Vagina (tissue), 2 donors: ENCODE data around the gene DAPK2.

Experiments used
- POLR2A ChIP-seq, 2 donors: fragments of 450-650 bp; IDR thresholded peaks; one replicate each; pipeline ENCODE4 v1.6.1; 2017; ENCODE audit warnings: antibody characterized with exemption in 2 of 2, mild to moderate bottlenecking in 2 of 2, moderate library complexity in 2 of 2
- POLR2AphosphoS5 ChIP-seq, 2 donors: sonication (generic); formaldehyde crosslinking; IDR thresholded peaks; one replicate each; pipeline ENCODE4 v1.9.0; 2017; ENCODE audit warnings: antibody characterized with exemption in 2 of 2, mild to moderate bottlenecking in 2 of 2, low read depth in 1 of 2; ENCODE audit not compliant: insufficient read depth in 1 of 2
- TF ChIP-seq, protein P1 (sequence below), 3 experiments: fragments of 450-650 bp in 2 of 3; fragments of 200-600 bp in 1 of 3; sonication (generic) in 1 of 3; IDR thresholded peaks; one replicate each; pipeline ENCODE4 v1.5.1; 2017 to 2019; ENCODE audit warnings: antibody characterized with exemption in 3 of 3, mild to moderate bottlenecking in 2 of 3, moderate library complexity in 2 of 3

DNA sequence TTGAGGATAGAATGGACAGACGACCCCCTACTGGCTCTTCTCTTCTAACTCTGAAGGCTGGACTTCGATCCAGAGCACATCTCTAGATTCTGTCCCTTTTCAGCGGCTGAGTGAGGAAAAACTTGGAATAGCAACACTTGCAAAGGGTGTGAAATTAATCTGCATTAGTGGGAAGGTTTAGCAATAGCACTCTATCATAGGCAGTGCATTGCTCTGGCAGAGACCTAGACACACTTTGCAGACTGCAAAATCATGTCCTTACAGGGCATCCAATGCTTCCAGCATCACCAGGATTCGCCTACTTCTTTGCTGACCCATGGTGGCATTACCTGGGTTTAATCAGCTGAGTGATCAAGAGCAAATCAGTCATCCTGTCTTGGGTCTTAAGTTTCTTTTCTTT lies 43.1 kb downstream of the DAPK2 start:
- TF ChIP-seq, protein P1, sequence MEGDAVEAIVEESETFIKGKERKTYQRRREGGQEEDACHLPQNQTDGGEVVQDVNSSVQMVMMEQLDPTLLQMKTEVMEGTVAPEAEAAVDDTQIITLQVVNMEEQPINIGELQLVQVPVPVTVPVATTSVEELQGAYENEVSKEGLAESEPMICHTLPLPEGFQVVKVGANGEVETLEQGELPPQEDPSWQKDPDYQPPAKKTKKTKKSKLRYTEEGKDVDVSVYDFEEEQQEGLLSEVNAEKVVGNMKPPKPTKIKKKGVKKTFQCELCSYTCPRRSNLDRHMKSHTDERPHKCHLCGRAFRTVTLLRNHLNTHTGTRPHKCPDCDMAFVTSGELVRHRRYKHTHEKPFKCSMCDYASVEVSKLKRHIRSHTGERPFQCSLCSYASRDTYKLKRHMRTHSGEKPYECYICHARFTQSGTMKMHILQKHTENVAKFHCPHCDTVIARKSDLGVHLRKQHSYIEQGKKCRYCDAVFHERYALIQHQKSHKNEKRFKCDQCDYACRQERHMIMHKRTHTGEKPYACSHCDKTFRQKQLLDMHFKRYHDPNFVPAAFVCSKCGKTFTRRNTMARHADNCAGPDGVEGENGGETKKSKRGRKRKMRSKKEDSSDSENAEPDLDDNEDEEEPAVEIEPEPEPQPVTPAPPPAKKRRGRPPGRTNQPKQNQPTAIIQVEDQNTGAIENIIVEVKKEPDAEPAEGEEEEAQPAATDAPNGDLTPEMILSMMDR (IDR thresholded peaks at IDR 0.05): no peak
- TF ChIP-seq POLR2AphosphoS5 (IDR thresholded peaks at IDR 0.05; ENCODE audit: insufficient read depth in 1 of 2, low read depth in 1 of 2) (no peak), POLR2A (IDR thresholded peaks at IDR 0.05) (no peak)
